HepG2 (cell line): ENCODE results near the gene USP20. TPM values are rescaled to one million over a fixed set of nuclear protein-coding genes. Genes with fewer than 3 reads are reported as not detected.

Experiments
- ATAC-seq: fragments of 200-7000 bp; cut with Tn5 transposase; 3 replicates; pipeline ENCODE4 v1.9.1; 2020; ENCODE audit warnings: mild to moderate bottlenecking, moderate library complexity
- BruUV-seq: library from RNA; stranded (reverse); fragments of 400-500 nt; replicated peaks from 2 replicates; lab custom pipeline; 2021; lab: Mats Ljungman, UMichigan
- CTCF ChIA-PET: fragments of 300-600 bp; formaldehyde crosslinking; extraction: SDS; loops from one replicate; lab custom pipeline; 2021; ENCODE audit warnings: low total read pairs, inconsistent platforms, low intra/inter-chr PET ratio; lab: Yijun Ruan, JAX
- POLR2A ChIA-PET: fragments of 350-600 bp; sonication (Branson Sonifier 250); formaldehyde crosslinking; loops from one replicate; lab custom pipeline; 2020; ENCODE audit warnings: antibody characterized with exemption, inconsistent platforms; lab: Yijun Ruan, JAX
- DNase-seq: peaks from one replicate; pipeline ENCODE4 v3.0.0-alpha.2; 2015; ENCODE audit warnings: low spot score
- FAIRE-seq: peaks from 3 replicates; lab custom pipeline; 2011; peaks lifted over from hg19 to GRCh38; lab: Jason Lieb, UNC
- H2AFZ ChIP-seq: one replicate; pipeline ENCODE4 v1.6.1; 2011; ENCODE audit warnings: low read length, inconsistent platforms
- H3K27ac ChIP-seq: fragments of 300-600 bp; 3 replicates; pipeline ENCODE4 v1.8.0; 2011; ENCODE audit warnings: mixed run types, mild to moderate bottlenecking, mixed read lengths, low read length, inconsistent platforms; ENCODE audit not compliant: insufficient read depth; ENCODE audit errors: extremely low read length
- H3K27me3 ChIP-seq, 2 experiments: fragments of 200-600 bp in 1 of 2; 2 replicates in 1 of 2; 3 replicates in 1 of 2; pipeline versions ENCODE4 v1.6.0 to v1.8.0; 2011; ENCODE audit warnings: low read length in 2 of 2, mild to moderate bottlenecking in 2 of 2, moderate library complexity in 2 of 2, inconsistent platforms in 1 of 2; ENCODE audit not compliant: insufficient read depth in 2 of 2, control insufficient read depth in 1 of 2
- H3K36me3 ChIP-seq, 2 experiments: fragments of 200-600 bp in 1 of 2; replicated peaks in 1 of 2; 2 replicates in 1 of 2; 3 replicates in 1 of 2; pipeline versions ENCODE4 v1.5.1 to v1.8.0; 2011; ENCODE audit warnings: low read length in 2 of 2, inconsistent platforms in 1 of 2; ENCODE audit not compliant: insufficient read depth in 2 of 2, control insufficient read depth in 1 of 2
- H3K4me1 ChIP-seq: 2 replicates; pipeline ENCODE4 v1.5.1; 2012; ENCODE audit warnings: low read length, inconsistent platforms; ENCODE audit not compliant: insufficient read depth
- H3K4me2 ChIP-seq: 2 replicates; pipeline ENCODE4 v1.6.0; 2011; ENCODE audit warnings: low read depth, low read length, inconsistent platforms
- H3K4me3 ChIP-seq, 3 experiments: fragments of 200-600 bp in 1 of 3; sonication (generic), shearing (Covaris generic) in 1 of 3; replicated peaks in 1 of 3; 2 replicates each; pipeline ENCODE4 v1.5.1; 2011 to 2016; ENCODE audit warnings: low read length in 3 of 3, inconsistent platforms in 2 of 3, low read depth in 2 of 3, mild to moderate bottlenecking in 2 of 3, control low read depth in 1 of 3, mixed read lengths in 1 of 3; ENCODE audit not compliant: insufficient read depth in 1 of 3
- H3K79me2 ChIP-seq: one replicate; pipeline ENCODE4 v1.6.1; 2011; ENCODE audit warnings: low read length, inconsistent platforms; ENCODE audit not compliant: insufficient read depth
- H3K9ac ChIP-seq: 2 replicates; pipeline ENCODE4 v1.6.0; 2011; ENCODE audit warnings: mild to moderate bottlenecking, low read depth, low read length, inconsistent platforms; ENCODE audit not compliant: insufficient read depth
- H3K9me3 ChIP-seq: 2 replicates; pipeline ENCODE4 v1.5.1; 2012; ENCODE audit warnings: mild to moderate bottlenecking, low read length
- H4K20me1 ChIP-seq: 2 replicates; pipeline ENCODE4 v1.6.0; 2011; ENCODE audit warnings: inconsistent platforms, mild to moderate bottlenecking, low read length, moderate library complexity; ENCODE audit not compliant: insufficient read depth
- CTCF ChIP-seq: sonication (generic); formaldehyde crosslinking; IDR thresholded peaks from 2 replicates; pipeline ENCODE4 v1.5.0; 2020; ENCODE audit warnings: mild to moderate bottlenecking, missing genetic modification reagents, moderate library complexity
- PAXIP1 ChIP-seq: sonication (generic); formaldehyde crosslinking; conservative IDR thresholded peaks from 2 replicates; pipeline ENCODE4 v1.4.0; 2020; ENCODE audit warnings: mild to moderate bottlenecking, missing genetic modification reagents, moderate library complexity
- PREB ChIP-seq: sonication (generic); formaldehyde crosslinking; IDR thresholded peaks from 2 replicates; pipeline ENCODE4 v1.4.0; 2020; ENCODE audit warnings: missing genetic modification reagents
- RCOR2 ChIP-seq: IDR thresholded peaks from 2 replicates; pipeline ENCODE4 v1.6.1; 2016; ENCODE audit warnings: missing biosample characterization, missing genetic modification reagents
- ZBTB33 ChIP-seq: sonication (generic); formaldehyde crosslinking; IDR thresholded peaks from 2 replicates; pipeline ENCODE4 v1.4.0; 2020; ENCODE audit warnings: missing genetic modification reagents
- ZNF430 ChIP-seq: sonication (generic); formaldehyde crosslinking; IDR thresholded peaks from 2 replicates; pipeline ENCODE4 v1.9.0; 2021; ENCODE audit warnings: mild to moderate bottlenecking, missing genetic modification reagents
- ZNF747 ChIP-seq: sonication (generic); formaldehyde crosslinking; IDR thresholded peaks from 2 replicates; pipeline ENCODE4 v1.8.1; 2023; ENCODE audit warnings: missing genetic modification reagents, mild to moderate bottlenecking, borderline replicate concordance
- ZNF780A ChIP-seq: sonication (generic); formaldehyde crosslinking; IDR thresholded peaks from 2 replicates; pipeline ENCODE4 v1.8.0; 2022; ENCODE audit warnings: mild to moderate bottlenecking, missing genetic modification reagents, moderate library complexity
- WGBS: methylation state at CpG from one replicate; pipeline ENCODE4 v1.1.6; 2017; ENCODE audit warnings: low lambda C conversion rate; 5-methylcytosine and 5-hydroxymethylcytosine counted together
- in situ Hi-C: cut with HindIII; loops from 2 replicates; pipeline ENCODE4 v1.10.0; 2017; ENCODE audit warnings: low pct_unique_long_range_greater_than_20kb; ENCODE audit not compliant: extremely low pct_ligation_motif_present
- intact Hi-C: fragments of 100-400 bp; cut with micrococcal nuclease; formaldehyde crosslinking; loops from one replicate; pipeline ENCODE4 v1.10.0; 2022; ENCODE audit not compliant: unreplicated experiment
- polyA plus RNA-seq, 8 experiments: library from polyadenylated mRNA; depleted of rRNA in 3 of 8; stranded (reverse) in 7 of 8; unstranded in 1 of 8; fragments of >200 nt; fragmentation: Illumina TruSeq in 4 of 8; extraction: Trizol in 4 of 8; gene quantifications; 2 replicates each; pipeline versions ENCODE4 v1.2.1 to v1.2.3, GENCODE V29; 2011 to 2016; ENCODE audit warnings: low read depth in 4 of 8, missing spikeins in 1 of 8, mixed read lengths in 1 of 8; ENCODE audit not compliant: insufficient read depth in 1 of 8
- total RNA-seq, 5 experiments: library from RNA; depleted of rRNA; stranded (reverse); fragments of >200 nt; fragmentation: Illumina TruSeq; extraction: Trizol; gene quantifications; 2 replicates each; pipeline ENCODE4 v1.2.3, GENCODE V29; 2016; ENCODE audit warnings: low read depth in 1 of 5

USP20 gene
- total and polyA plus RNA-seq, 2 of the 13 experiments (the other 11 are each of a cell fraction or from before 2014, with no cell fraction given), result 4.4 to 5.9 TPM

- H3K27ac ChIP-seq, result no peak overlapping the region
- peak; percentile 33; the same call in 2 of the 3 replicates for ATAC-seq
- POLR2A ChIA-PET, result no interaction called here
- intact Hi-C loops, result no loop called here
- TF ChIP-seq ZNF747 (CRISPR knock-in tag), result no peak
- TF ChIP-seq PREB (CRISPR knock-in tag), result no peak
- TF ChIP-seq RCOR2, result no peak
- peak; percentile 24; the same call in 1 of the 2 replicates for TF ChIP-seq ZBTB33 (CRISPR knock-in tag)
- no peak for TF ChIP-seq PAXIP1 (CRISPR knock-in tag)
- peak; percentile 18; the same call in 1 of the 2 replicates for TF ChIP-seq CTCF
- no peak for TF ChIP-seq ZNF780A (CRISPR knock-in tag)
- TF ChIP-seq ZNF430, result no peak
- TF ChIP-seq, all 625 proteins: peak for 2
- no peaks in the 10 kb centered on the region for H3K9me3 ChIP-seq
- peaks cover 0 to 3% of the 10 kb centered on the region in 2 experiments; a peak in 1 of 5 replicates for H3K36me3 ChIP-seq
- H3K4me2 ChIP-seq, result no peak overlapping the region
- 67% methylated on average over 5 of the region's 23 CpGs for WGBS
- no peaks in the 10 kb centered on the region for H3K27me3 ChIP-seq
- no peak overlapping the region for H3K4me3 ChIP-seq
- H4K20me1 ChIP-seq, result no peaks in the 10 kb centered on the region
- in situ Hi-C loops, result no loop called here
- no TSS peak for BruUV-seq
- H3K4me1 ChIP-seq, result no peaks in the 10 kb centered on the region
- CTCF ChIA-PET, result no interaction called here
- no peaks in the 10 kb centered on the region for H3K79me2 ChIP-seq
- FAIRE-seq, result no peak
- no peak overlapping the region for H3K9ac ChIP-seq
- H2AFZ ChIP-seq, result no peak overlapping the region
- DNase-seq, result no peak
Observed at GRCh38 chr9:129875181-129875611, 39.9 kb downstream of the USP20 start.
